GM21528 (cell line): ENCODE results near the gene SSBP1.
"Not testable (repeated sequence)": the region's sequence is repeated elsewhere in the genome, so short reads cannot be mapped to it uniquely, and the experiment has no call there.

Experiments
- ATAC-seq: cut with Tn5 transposase; IDR thresholded peaks from one replicate; pipeline ENCODE4 v1.9.1; 2021; ENCODE audit warnings: mild to moderate bottlenecking, moderate library complexity; ENCODE audit not compliant: unreplicated experiment, low FRiP score

Gene SSBP1

GRCh38 chr7:141708351-141708750 lies 29.8 kb upstream of the SSBP1 start, which contains the start of gene WEE2:
WEE2 (plus strand) TSS chr7:141708353; CDS start chr7:141708759, 406 bp downstream.
- no peak for ATAC-seq

GRCh38 chr7:141709318-141709717 lies 28.8 kb upstream of the SSBP1 start:
- ATAC-seq: no peak

DNA sequence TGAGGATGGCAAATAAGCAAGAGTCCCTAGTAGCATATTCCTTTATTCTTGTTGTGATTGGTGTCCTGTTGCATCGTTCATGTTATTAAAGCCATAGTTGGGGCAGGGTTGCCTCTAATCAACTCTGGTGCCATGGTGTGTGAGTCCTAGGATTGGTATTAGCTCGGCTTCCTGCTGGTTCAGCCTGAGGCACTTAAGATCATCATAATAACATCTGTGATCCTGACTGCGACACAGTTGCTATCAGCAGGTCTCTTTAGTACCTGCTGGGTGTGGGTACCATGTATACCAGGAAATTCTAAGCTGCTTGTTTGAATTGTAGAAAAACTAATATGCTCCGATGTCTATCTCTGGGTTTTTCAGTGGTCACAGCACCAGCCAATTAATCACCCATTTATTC lies 28.4 kb upstream of the SSBP1 start:
- ATAC-seq: no peak

GRCh38 chr7:141710301-141710700 lies 27.9 kb upstream of the SSBP1 start:
- ATAC-seq: no peak

DNA sequence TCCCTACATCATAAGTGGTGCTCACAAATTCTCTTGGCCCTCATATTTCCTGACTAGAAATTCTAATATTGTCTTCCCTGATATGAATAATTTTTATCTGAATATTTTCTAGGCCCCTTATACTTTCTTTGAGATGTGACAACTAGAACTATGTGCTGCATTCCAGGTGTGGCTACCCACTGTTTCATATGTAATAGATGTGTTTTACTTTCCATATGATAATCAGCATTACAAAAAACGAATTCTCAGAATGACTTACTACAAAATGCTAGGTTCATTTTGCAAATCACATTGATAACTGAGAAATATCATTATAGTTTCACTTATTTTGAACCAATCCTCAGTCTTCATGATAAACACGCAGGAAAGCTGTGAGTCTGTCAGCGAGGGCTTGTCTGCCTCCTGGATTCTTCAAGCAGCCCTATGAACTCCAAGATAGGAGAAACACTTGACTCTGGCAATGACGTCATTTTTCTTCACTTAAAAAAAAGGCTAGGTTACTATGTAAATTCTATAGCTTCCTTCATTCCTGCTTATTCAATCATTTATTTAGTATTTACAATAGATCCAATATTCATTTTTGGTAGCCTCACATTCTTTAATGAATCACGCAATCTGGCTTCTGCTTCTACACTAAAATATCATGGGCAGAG lies 25.4 kb upstream of the SSBP1 start:
- no peak for ATAC-seq

DNA sequence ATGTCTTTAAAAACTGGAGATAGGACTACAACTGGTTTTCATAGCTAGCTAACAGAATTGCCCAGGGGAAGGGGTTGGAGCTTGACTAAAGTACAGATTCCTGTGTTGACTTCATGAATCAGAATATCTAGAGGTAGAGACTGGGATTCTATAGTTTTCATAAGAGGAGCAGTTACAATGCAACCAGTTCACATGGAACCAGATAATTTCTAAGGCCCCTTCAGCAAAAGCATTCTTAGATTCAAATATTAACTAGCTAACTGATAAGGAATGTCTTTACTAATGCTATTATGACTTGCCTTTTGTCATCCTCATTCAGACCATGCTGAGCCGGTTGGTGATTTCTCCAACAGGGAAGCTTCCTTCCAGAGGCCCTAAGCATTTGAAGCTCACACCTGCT lies 24.3 kb upstream of the SSBP1 start:
- ATAC-seq: no peak

DNA sequence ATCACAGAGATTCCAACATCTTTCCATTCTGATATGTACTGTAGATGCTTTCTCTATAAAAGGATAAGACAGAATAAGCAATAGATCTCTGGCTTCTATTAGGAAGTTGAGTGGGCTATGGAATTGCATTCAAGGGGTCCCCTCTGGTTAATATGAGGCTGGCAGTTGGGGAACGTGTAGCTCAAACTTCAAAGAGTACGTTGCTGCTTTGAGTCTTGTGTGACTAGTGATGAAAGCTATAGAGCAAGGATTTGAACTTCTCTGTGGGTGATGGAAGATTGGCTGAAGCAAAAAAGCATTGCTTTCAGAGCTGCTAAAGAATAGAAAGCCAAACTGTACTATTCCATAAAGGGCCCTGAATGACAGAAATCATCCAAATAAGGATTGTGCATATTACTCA lies 23.6 kb upstream of the SSBP1 start:
- ATAC-seq: no peak

GRCh38 chr7:141715018-141715417 lies 23.1 kb upstream of the SSBP1 start:
- ATAC-seq: no peak

DNA sequence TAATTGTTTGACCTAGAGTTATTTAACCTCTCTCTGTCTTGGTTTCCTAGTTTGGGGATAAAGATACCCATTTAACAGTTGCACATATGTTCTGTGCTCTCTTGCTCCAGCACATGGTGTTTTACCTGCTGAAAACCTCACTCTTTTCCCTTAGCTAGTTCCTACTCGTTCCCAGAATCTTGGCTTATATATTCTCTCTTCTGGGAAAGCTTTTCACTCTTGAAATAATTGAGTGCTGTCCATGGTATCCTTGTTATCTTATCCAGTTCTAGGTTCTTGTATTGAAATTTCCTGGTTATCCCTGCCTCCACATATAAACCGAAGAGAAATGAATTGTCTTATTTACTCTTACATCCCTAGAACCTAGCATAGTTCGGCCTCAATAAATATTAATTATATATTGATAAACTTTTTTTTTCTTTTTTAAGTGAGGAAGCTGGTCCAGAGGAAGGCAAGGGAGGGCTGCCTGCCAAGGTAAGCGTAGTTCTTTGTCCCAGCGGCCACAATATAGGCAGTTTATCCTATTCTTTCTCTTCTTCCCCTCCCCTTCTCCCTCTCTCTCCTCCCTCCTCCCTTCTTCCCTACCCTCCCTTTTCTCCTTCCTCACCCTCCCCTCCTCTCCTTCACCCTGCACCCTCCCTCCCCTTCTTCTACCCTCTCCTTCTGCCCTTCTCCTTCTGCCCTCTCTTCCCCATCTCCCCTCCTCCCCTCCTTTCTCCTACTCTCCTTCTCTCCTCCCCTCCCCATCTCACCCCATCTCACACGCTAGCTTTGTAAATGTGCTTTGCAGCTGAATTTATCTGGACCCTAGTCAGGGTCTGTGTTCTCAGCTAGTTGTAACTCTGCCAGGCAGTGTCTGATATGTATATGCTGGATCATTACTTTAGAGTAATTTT lies 22.1 kb upstream of the SSBP1 start:
- ATAC-seq: no peak

DNA sequence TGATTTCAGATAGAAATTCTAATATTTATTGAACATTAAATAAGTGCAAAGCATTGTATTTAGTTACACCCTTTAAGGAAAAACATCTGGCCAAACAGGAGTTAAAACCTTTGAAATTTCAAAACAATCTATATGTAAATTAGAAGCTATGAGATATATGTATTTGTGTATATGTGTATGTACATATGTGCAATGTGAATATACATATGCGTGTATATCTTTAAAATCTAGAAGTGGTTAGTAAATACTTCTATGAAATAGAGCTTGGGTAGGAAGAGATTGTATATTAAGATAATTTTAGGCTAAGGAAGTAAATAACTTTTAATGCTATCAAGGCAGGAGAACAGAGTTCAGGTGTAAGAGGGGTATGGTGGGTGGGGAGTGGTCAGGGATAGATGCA lies 20.7 kb upstream of the SSBP1 start:
- no peak for ATAC-seq

GRCh38 chr7:141722529-141722928 lies 15.6 kb upstream of the SSBP1 start:
- no peak for ATAC-seq

DNA sequence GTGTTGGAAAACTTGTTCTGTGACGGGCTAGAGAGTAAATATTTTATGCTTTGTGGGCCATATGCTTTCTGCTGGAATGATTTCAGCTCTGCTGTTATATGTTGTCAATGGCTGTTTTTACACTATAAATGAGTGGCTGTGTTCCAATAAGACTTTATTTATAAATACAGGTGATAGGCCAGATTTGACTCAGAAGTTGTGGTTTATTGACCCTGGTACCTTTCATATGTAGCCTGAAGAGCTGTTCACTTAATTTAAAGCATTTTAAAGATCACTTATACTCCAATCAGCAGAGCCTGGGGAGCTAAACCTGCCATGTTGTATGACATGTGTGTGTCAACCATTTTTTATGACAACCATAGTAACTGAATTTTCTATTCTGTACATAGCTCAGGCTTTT lies 9.1 kb upstream of the SSBP1 start:
- ATAC-seq: no peak

- no peak for ATAC-seq
Observed at GRCh38 chr7:141731476-141732149, 6.5 kb upstream of the SSBP1 start.

DNA sequence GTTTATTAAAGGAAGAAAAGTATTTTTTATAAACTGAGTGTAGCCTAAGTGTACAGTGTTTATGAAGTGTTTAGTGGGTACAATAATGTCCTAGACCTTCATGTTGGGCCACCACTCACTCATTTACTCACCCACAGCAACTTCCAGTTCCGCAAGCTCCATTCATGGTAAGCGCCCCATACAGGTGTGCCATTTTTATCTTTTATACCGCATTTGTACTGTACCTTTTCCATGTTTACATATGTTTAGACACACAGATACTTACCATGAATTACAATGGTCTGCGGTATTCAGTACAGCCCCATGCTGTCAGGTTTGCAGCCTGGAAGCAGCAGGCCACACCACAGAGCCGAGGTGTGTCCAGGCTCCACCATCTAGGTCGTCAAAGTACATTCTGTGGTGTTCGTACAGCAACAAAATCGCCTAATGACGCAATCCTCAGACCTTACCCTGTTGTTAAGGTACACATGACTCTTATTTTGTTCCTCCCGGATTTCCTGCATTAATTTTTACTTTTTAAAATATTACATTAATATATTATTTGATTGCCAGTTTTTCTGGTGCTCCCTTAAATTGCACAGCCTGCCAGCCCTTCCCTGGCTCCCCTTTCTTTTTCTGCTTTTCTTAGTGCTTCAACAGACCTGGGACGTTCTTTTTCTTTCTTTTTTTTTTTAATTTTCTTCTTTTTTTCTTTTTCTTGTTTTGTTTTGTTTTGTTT lies 881 bp upstream of the SSBP1 start:
- ATAC-seq: no peak

DNA sequence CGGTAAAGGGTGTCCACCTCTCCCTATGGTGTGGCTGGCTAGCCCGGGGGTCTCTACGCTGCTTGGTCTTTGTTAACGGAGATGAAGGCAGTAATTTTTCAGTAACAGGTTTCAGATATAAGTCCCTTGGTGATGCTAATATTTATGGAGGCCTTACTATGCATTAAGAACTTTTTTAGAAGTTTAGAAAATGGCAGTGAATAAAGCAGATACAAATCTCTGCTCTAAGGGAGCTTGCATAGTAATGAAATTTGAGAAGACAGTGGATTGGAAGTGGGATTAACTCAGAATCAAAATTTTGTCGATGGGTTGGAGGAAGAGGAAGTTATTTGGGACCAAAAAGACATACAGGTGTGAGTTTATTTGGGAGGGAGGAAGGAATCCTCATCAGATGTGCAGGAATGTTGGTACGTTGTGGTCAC lies 445 bp downstream of the SSBP1 start:
- no peak for ATAC-seq

DNA sequence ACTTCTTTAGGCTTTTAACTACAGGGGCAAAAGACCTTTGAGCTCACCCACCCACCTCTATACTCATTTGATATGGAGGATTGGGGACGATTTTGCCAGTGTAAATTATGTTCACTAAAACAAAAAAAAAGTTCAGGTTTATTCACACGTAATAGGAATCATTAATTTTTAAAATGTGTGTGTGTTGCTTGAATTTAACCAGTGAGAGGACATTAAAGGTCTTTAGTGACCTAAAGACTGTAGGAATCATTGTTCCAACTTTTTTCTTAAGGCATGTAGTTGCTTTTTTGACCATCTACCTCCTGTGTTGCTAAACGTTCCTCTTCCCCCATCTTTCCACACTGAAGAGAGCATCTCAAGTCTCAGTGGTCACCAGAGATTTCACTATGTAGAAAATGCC lies 1.1 kb downstream of the SSBP1 start:
- no peak for ATAC-seq

DNA sequence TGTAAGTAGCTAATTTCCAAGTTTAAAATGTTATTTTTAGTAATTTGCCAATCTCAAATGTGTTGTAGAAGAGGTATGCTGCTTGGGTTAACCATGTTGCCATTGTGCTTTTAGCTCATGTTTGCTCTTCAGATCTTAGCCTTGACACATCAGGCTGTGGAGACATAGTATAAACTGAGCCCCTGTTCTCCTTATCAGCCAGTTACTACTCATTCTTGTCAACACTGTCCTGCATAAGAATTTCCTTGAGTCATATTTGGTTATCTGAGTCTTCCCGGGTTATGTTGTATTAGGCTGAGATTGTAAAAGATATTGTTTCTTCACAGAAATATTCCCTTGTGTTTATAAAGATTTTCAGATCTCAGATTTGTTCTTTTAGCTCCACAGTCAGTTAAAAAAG lies 4.1 kb downstream of the SSBP1 start:
- no peak for ATAC-seq

DNA sequence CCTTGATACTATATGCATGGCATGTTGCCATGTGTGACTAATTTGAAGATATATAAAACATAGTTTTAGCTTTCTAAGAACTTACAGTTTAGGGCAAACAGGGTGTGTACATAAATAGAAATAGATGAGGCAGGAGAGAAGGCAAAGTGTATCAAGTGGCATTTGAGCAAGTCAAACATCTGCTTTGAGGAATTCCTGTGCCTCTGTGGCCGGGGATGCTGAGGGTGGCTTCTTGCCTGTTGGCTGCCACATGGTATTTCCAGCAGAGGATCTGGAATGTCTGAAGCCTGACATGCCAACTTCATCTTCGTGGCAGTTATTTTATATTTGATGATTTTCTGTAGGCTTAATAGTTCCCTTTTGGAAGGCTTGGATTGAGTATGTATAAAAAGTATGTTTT lies 6.0 kb downstream of the SSBP1 start:
- ATAC-seq: no peak

DNA sequence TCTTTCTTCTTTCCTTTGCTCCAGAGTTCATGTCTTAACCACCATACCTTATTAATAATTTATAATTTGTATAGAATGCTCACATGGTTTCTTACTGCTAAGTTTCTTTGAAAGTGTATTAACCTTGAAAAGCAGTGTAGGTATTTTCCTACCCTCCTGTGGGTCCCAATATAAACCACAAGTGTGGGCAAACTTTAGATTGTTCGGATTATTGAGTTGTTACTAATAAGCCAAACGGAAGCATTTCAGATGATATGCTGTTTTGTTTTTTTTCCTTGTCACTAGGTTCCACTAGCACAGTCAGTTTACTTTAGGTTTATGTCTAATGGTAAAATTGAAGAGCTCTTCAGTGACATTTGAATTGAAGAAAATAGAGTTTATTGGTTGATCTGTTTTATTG lies 10.2 kb downstream of the SSBP1 start:
- no peak for ATAC-seq

- not testable (repeated sequence) for ATAC-seq
Observed at GRCh38 chr7:141751904-141752303, 13.7 kb downstream of the SSBP1 start.

GRCh38 chr7:141752634-141753033 lies 14.5 kb downstream of the SSBP1 start:
- no peak for ATAC-seq
